ENCODE data around the gene MEDAG.

The MEDAG gene

DNA sequence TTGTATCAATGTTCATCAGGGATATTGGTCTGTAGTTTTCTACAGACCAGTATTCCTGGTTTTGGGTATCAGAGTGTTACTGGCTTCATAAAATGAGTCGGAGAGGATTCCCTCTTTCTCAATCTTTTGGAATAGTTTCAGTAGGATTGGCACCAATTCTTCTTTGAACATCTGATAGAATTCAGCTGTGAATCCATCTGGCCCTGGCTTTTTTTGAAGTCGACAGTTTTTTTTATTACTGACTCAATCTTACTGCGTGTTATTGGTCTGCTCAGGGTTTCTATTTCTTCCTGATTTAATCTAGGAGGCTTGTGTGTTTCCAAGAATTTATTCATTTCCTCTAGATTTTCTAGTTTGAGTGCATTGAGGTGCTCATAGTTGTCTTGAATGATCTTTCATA, 37.8 kb downstream of the MEDAG start:
- no peak overlapping the region for H3K27ac ChIP-seq
- TF ChIP-seq, protein P1, sequence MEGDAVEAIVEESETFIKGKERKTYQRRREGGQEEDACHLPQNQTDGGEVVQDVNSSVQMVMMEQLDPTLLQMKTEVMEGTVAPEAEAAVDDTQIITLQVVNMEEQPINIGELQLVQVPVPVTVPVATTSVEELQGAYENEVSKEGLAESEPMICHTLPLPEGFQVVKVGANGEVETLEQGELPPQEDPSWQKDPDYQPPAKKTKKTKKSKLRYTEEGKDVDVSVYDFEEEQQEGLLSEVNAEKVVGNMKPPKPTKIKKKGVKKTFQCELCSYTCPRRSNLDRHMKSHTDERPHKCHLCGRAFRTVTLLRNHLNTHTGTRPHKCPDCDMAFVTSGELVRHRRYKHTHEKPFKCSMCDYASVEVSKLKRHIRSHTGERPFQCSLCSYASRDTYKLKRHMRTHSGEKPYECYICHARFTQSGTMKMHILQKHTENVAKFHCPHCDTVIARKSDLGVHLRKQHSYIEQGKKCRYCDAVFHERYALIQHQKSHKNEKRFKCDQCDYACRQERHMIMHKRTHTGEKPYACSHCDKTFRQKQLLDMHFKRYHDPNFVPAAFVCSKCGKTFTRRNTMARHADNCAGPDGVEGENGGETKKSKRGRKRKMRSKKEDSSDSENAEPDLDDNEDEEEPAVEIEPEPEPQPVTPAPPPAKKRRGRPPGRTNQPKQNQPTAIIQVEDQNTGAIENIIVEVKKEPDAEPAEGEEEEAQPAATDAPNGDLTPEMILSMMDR (IDR thresholded peaks at IDR 0.05), result no peak
- no peak for DNase-seq (ENCODE audit: low spot score)
- H3K4me3 ChIP-seq, result no peak overlapping the region

DNA sequence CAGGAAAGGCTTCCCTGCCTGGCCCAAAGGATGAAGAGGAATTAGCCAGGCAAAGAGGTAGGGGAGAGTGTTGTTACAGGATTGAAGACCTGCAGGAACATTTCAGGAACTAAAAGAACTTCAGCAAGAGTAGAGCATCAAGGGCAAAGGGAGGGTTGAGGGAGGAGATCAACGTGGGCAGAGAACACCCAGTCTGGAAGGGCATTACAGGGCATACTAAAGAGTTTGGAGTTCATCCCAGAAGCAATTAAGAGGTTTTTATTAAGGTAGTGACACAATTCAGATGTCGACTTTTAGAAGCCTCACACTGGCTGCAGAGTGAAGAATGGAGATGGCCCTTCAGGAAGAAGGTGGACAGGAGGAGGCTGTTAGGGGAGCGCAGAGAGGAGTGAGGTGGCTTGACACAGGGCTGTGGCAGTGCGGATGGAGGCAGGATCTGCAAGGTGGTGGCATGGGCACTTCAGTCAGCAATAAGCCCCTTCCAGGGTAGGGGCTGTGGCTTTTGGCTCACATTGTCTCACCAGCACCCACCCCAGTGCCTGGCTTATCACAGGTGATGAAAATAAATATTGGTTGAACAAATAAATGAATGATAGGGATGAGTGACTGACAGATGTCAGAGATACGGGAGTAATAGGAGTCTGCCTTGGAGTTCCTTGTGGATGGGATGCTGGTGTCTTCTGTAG, 51.3 kb downstream of the MEDAG start:
- TF ChIP-seq, protein P1 (IDR thresholded peaks at IDR 0.05), result no peak
- no peak for DNase-seq (ENCODE audit: low spot score)
- Histone ChIP-seq H3K27ac (no peak overlapping the region), H3K4me3 (no peak overlapping the region)

DNA sequence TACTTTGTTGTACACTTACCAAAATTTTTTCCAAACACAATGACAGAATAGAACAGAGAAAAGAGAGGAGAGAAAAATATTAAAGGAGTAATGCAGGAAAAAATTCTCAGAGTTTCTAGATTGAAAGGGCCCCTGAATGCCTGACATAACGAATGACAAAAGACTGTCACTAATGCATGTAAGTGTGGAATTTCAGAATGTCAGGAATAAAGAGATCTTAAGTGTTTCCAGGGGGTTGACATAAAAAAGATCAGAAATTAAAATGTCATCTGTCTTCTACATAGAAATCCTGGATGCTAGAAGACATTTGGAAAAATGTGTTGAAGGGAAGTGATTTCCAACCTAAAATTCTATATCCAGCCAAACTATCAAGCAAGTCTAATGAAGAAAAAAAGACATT, 53.6 kb downstream of the MEDAG start:
- no peak for DNase-seq (ENCODE audit: low spot score)
- Histone ChIP-seq H3K27ac (no peak overlapping the region), H3K4me3 (no peak overlapping the region)
- TF ChIP-seq, protein P1 (IDR thresholded peaks at IDR 0.05), result no peak

DNA sequence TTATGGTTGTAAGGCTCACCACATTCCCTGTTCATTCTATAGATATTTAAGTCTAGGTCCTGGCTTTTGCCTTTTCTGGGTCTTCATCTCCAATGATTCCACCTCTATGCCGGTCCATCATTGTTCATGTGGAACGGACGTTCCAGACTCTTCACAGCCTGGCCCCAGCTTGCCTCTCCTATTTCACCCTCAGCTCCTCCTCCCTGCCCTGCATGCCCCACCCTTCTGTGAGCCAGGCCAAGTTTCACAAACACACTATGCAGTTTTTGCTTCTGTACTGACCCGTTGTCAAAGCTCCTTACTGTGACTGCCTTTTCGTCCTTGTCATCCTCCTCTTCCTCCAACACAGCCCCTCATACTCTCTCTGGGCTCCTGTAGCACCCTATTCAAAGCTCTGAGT, 57.7 kb downstream of the MEDAG start:
- TF ChIP-seq, protein P1 (IDR thresholded peaks at IDR 0.05), result no peak
- no peak overlapping the region for H3K4me3 ChIP-seq

DNA sequence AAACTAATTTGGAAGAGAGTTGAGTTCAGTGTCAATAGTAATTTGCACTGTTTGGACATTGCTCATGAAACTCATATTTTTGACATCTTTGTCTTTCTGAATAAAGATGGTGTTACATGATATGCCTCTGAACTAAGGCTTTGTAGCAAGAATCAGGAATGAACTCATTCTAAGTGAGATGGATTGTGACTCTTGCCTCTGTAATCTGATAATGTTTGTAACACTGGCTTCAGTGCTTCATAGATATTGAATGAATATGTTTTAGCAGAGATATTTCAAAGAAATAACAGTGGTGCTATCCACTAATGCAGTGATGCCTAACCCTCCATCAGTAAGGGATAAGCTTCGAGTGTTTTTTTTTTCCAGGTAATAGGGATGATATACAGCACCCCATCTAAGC, 59.3 kb downstream of the MEDAG start:
- no peak for DNase-seq (ENCODE audit: low spot score)
- Histone ChIP-seq H3K27ac (no peak overlapping the region), H3K4me3 (no peak overlapping the region)
- TF ChIP-seq, protein P1 (IDR thresholded peaks at IDR 0.05), result no peak

More for the DNA sequence above, 57.7 kb downstream of the MEDAG start:
- H3K27ac ChIP-seq, result no peak overlapping the region
- no peak for DNase-seq (ENCODE audit: low spot score)

DNA sequence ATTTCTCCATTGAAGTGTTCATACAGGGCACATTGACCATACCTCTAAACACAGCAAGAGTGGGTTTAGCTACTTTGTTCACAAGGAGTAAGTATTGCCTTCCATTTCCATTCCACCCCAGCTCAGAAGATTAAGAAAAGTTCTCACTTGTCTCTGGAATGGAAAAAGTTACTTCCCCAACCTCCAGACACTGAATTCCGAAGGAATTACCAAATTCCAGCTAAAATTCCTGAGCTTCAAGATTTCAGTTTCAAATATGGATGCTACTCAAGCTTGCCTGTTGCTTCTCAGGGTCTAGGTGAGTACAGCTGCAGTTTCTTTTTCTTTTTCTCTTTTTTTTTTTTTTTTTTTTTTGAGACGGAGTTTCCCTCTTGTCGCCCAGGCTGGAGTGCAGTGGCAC, 60.0 kb downstream of the MEDAG start:
- H3K27ac ChIP-seq, result no peak overlapping the region
- TF ChIP-seq, protein P1 (IDR thresholded peaks at IDR 0.05), result no peak
- no peak for DNase-seq (ENCODE audit: low spot score)
- H3K4me3 ChIP-seq, result no peak overlapping the region

DNA sequence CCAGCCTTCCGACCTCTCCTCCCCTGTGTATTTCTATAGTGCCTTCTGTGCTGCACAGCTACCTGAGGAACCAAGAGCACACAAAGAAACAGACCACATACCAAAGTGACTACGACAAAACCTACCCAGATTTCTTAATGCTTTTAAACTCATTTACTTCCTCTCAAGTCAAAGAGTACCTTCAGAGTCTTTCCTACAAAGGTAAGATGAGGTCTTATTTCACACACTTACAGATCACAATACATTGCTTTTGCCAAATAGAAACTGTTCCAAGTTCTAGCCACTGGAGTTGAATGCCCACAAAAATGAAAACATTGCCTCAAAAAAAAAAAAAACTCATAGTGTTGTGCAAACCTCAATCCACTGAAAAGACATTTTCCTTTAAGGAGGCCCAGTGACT, 62.8 kb downstream of the MEDAG start:
- Histone ChIP-seq H3K4me3 (no peak overlapping the region), H3K27ac (no peak overlapping the region)
- TF ChIP-seq, protein P1 (IDR thresholded peaks at IDR 0.05), result no peak
- DNase-seq (ENCODE audit: low spot score), result no peak
